ENCODE data around the gene SLC35E1.
"Not testable (repeated sequence)": the region's sequence is repeated elsewhere in the genome, so short reads cannot be mapped to it uniquely, and the experiment has no call there.

SLC35E1 gene

GRCh38 chr19:16543734-16544133, 28.5 kb downstream of the SLC35E1 start:
- not testable (repeated sequence) for DNase-seq

- DNase-seq: no peak
Observed at GRCh38 chr19:16542910-16543472, 29.2 kb downstream of the SLC35E1 start.

- DNase-seq: peak; percentile 89
Observed at GRCh38 chr19:16542045-16542909, 29.9 kb downstream of the SLC35E1 start, which contains the start of gene CHERP. Gene CHERP (minus strand): TSS chr19:16542437. CDS start chr19:16542378, 59 bp downstream.

GRCh38 chr19:16541526-16542044, 30.6 kb downstream of the SLC35E1 start:
- DNase-seq: no peak

- no peak for DNase-seq
Observed at GRCh38 chr19:16540948-16541347, 31.3 kb downstream of the SLC35E1 start.

GRCh38 chr19:16537111-16537510, 35.1 kb downstream of the SLC35E1 start:
- no peak for DNase-seq

GRCh38 chr19:16536130-16536529, 36.1 kb downstream of the SLC35E1 start:
- DNase-seq: no peak

- DNase-seq: no peak
Observed at GRCh38 chr19:16535381-16535780, 36.8 kb downstream of the SLC35E1 start.

GRCh38 chr19:16532440-16533234, 39.6 kb downstream of the SLC35E1 start:
- DNase-seq: no peak

GRCh38 chr19:16531380-16531669, 40.9 kb downstream of the SLC35E1 start:
- no peak for DNase-seq

GRCh38 chr19:16530540-16531379, 41.5 kb downstream of the SLC35E1 start:
- no peak for DNase-seq

- DNase-seq: no peak
Observed at GRCh38 chr19:16529466-16530144, 42.6 kb downstream of the SLC35E1 start.

GRCh38 chr19:16527971-16528521, 44.2 kb downstream of the SLC35E1 start:
- no peak for DNase-seq

- no peak for DNase-seq
Observed at GRCh38 chr19:16527334-16527935, 44.8 kb downstream of the SLC35E1 start.

- DNase-seq: no peak
Observed at GRCh38 chr19:16525751-16526481, 46.3 kb downstream of the SLC35E1 start.

GRCh38 chr19:16524991-16525734, 47.1 kb downstream of the SLC35E1 start:
- DNase-seq: no peak

GRCh38 chr19:16522559-16523377, 49.4 kb downstream of the SLC35E1 start:
- DNase-seq: no peak

- DNase-seq: no peak
Observed at GRCh38 chr19:16521715-16522289, 50.4 kb downstream of the SLC35E1 start.
